GM19324 (cell line): ENCODE data around the gene B3GLCT.

Experiments
- ATAC-seq: cut with Tn5 transposase; IDR thresholded peaks from one replicate; pipeline ENCODE4 v1.9.1; 2021; ENCODE audit warnings: mild to moderate bottlenecking, moderate library complexity; ENCODE audit not compliant: unreplicated experiment, low FRiP score

Gene B3GLCT

GRCh38 chr13:31221057-31221456 is 21.3 kb downstream of the B3GLCT start:
- no peak for ATAC-seq

- ATAC-seq = no peak
Measured at GRCh38 chr13:31223215-31223614, 23.4 kb downstream of the B3GLCT start.

- ATAC-seq = no peak
Measured at GRCh38 chr13:31223640-31224039, 23.9 kb downstream of the B3GLCT start.

- no peak for ATAC-seq
Measured at GRCh38 chr13:31224174-31224669, 24.4 kb downstream of the B3GLCT start.

- no peak for ATAC-seq
Measured at GRCh38 chr13:31224963-31225559, 25.3 kb downstream of the B3GLCT start.

- no peak for ATAC-seq
Measured at GRCh38 chr13:31225998-31226675, 26.4 kb downstream of the B3GLCT start.

- ATAC-seq = no peak
Measured at GRCh38 chr13:31227063-31227462, 27.3 kb downstream of the B3GLCT start.

- ATAC-seq = no peak
Measured at GRCh38 chr13:31227870-31228269, 28.1 kb downstream of the B3GLCT start.

- ATAC-seq = no peak
Measured at GRCh38 chr13:31234729-31235128, 35.0 kb downstream of the B3GLCT start.

GRCh38 chr13:31236211-31236786 is 36.5 kb downstream of the B3GLCT start:
- ATAC-seq = no peak

- ATAC-seq = no peak
Measured at GRCh38 chr13:31240921-31241320, 41.1 kb downstream of the B3GLCT start.

GRCh38 chr13:31242367-31242766 is 42.6 kb downstream of the B3GLCT start:
- ATAC-seq = no peak

- no peak for ATAC-seq
Measured at GRCh38 chr13:31242916-31243315, 43.1 kb downstream of the B3GLCT start.

GRCh38 chr13:31245598-31246373 is 46.0 kb downstream of the B3GLCT start:
- no peak for ATAC-seq

GRCh38 chr13:31246918-31247317 is 47.1 kb downstream of the B3GLCT start:
- no peak for ATAC-seq

GRCh38 chr13:31248361-31248760 is 48.6 kb downstream of the B3GLCT start:
- ATAC-seq = no peak

- no peak for ATAC-seq
Measured at GRCh38 chr13:31248965-31249539, 49.3 kb downstream of the B3GLCT start.

GRCh38 chr13:31250435-31250834 is 50.7 kb downstream of the B3GLCT start:
- no peak for ATAC-seq

- no peak for ATAC-seq
Measured at GRCh38 chr13:31261241-31261640, 61.5 kb downstream of the B3GLCT start.

GRCh38 chr13:31263346-31263745 is 63.6 kb downstream of the B3GLCT start:
- no peak for ATAC-seq

GRCh38 chr13:31264151-31264550 is 64.4 kb downstream of the B3GLCT start:
- ATAC-seq = no peak
